ENCODE results near the gene SEPTIN8. TPM values are rescaled to one million over a fixed set of nuclear protein-coding genes. Genes with fewer than 3 reads are reported as not detected.

The SEPTIN8 gene
- total and polyA plus RNA-seq, 2 of the 13 experiments (the other 11 are each of a cell fraction or from before 2014, with no cell fraction given): 41.4 to 49.9 TPM

GRCh38 chr5:132778129-132778528, 1.1 kb upstream of the SEPTIN8 start:
- Histone ChIP-seq H3K9ac (ENCODE audit: insufficient read depth, low read depth, low read length) (no peak overlapping the region), H3K79me2 (ENCODE audit: insufficient read depth, low read length) (peaks cover 32% of the 10 kb centered on the region), H3K4me3 (replicated peaks in 1 of 3; ENCODE audit: insufficient read depth in 1 of 3, low read depth in 2 of 3, low read length in 3 of 3) (peak overlapping the region in 2 of 3 experiments; percentile 66 to 93; a peak in 4 of 6 replicates), H3K27me3 (ENCODE audit: control insufficient read depth in 1 of 2, insufficient read depth in 2 of 2, low read length in 2 of 2) (no peaks in the 10 kb centered on the region), H3K9me3 (ENCODE audit: low read length) (no peaks in the 10 kb centered on the region), H3K27ac (ENCODE audit: extremely low read length, insufficient read depth, low read length) (no peak overlapping the region), H3K36me3 (replicated peaks in 1 of 2; ENCODE audit: control insufficient read depth in 1 of 2, insufficient read depth in 2 of 2, low read length in 2 of 2) (no peaks in the 10 kb centered on the region), H4K20me1 (ENCODE audit: insufficient read depth, low read length) (no peaks in the 10 kb centered on the region), H2AFZ (ENCODE audit: low read length) (no peak overlapping the region), H3K4me1 (ENCODE audit: insufficient read depth, low read length) (peaks cover 40% of the 10 kb centered on the region), H3K4me2 (ENCODE audit: low read depth, low read length) (peak overlapping the region; percentile 74)
- ChIA-PET CTCF (ENCODE audit: low intra/inter-chr PET ratio, low total read pairs) (no interaction called here), POLR2A (interaction anchor here (2.8 to 4.2 kb wide), 2 partner anchors 29 to 42 kb away, joined by 10 to 21 read pairs; no protein-coding TSS in a partner anchor)
- BruUV-seq (replicated peaks): no TSS peak
- in situ Hi-C loops (cut with HindIII; ENCODE audit: extremely low pct_ligation_motif_present, low pct_unique_long_range_greater_than_20kb) (no loop called here), intact Hi-C loops (cut with micrococcal nuclease; ENCODE audit: unreplicated experiment) (no loop called here)
- ATAC-seq (no peak), FAIRE-seq (no peak), DNase-seq (ENCODE audit: low spot score) (no peak)
- TF ChIP-seq ZNF737 (CRISPR knock-in tag; IDR thresholded peaks at IDR 0.05; ENCODE audit: borderline replicate concordance) (no peak), MLX (CRISPR knock-in tag; IDR thresholded peaks at IDR 0.05) (no peak), NPAS2 (CRISPR knock-in tag; IDR thresholded peaks at IDR 0.05; ENCODE audit: borderline replicate concordance) (no peak), GATAD1 (CRISPR knock-in tag; IDR thresholded peaks at IDR 0.05) (0 out of 2 replicates have a peak, but pooled peaks have one; percentile 3), NRL (CRISPR knock-in tag; IDR thresholded peaks at IDR 0.05; ENCODE audit: borderline replicate concordance) (no peak), ZBTB43 (CRISPR knock-in tag; conservative IDR thresholded peaks at IDR 0.05) (no peak), ZSCAN21 (CRISPR knock-in tag; IDR thresholded peaks at IDR 0.05; ENCODE audit: borderline replicate concordance) (no peak), ZNF326 (CRISPR knock-in tag; IDR thresholded peaks at IDR 0.05; ENCODE audit: borderline replicate concordance) (no peak)
- 85% methylated on average over 4 of the region's 4 CpGs for WGBS (ENCODE audit: low lambda C conversion rate)

All from HepG2 (cell line).